NCI-H146 treated with DMSO at 0.1 percent for 48 hours (cell line): Measurements from ENCODE around the gene ADSS1.
"Not testable (repeated sequence)": the region's sequence is repeated elsewhere in the genome, so short reads cannot be mapped to it uniquely, and the experiment has no call there.

ENCODE experiments used
- DNase-seq: peaks from one replicate; lab custom pipeline; 2025; ENCODE audit not compliant: unreplicated experiment; lab: John Stamatoyannopoulos, UW

The ADSS1 gene

DNA sequence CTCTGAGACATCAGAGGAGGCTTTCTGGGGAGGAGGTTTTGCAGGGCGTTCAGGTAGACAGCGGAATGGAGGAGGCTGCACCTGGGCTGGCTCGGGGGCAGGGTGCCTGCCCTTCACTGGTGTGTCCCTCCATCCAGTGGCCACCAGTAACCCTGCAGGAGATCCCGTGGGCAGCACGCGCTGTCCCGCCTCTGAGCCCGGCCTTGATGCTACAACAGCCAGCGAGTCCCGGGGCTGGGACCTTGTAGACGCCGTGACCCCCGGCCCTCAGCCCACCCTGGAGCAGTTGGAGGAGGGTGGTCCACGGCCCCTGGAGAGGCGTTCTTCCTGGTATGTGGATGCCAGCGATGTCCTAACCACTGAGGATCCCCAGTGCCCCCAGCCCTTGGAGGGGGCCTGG lies 10.0 kb upstream of the ADSS1 start:
- DNase-seq, result no peak

GRCh38 chr14:104714681-104715080 lies 9.3 kb upstream of the ADSS1 start:
- no peak for DNase-seq

GRCh38 chr14:104715416-104715815 lies 8.6 kb upstream of the ADSS1 start:
- DNase-seq, result no peak

- DNase-seq, result no peak
These were observed 8.2 kb upstream of the ADSS1 start for GRCh38 chr14:104715871-104716270.

DNA sequence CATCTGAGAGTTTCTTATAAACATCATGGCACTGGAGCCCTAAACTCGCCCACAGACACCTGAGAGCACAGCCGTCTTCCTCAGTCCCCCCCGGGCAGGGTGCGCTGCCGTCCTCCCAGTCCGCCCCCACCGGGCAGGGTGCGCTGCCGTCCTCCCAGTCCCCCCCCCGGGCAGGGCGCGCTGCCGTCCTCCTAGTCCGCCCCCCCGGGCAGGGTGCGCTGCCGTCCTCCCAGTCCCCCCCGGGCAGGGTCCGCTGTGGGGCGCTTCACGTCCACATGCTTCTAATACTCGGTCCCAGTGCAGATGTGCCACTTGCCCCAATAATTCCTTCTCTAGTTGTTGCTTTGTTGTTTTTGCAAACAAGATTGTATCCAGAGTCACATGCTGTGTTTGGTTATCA lies 6.9 kb upstream of the ADSS1 start:
- no peak for DNase-seq

- DNase-seq, result no peak
These were observed 6.4 kb upstream of the ADSS1 start for GRCh38 chr14:104717646-104718045.

- DNase-seq, result no peak
These were observed 5.9 kb upstream of the ADSS1 start for GRCh38 chr14:104718147-104718546.

- no peak for DNase-seq
These were observed 5.2 kb upstream of the ADSS1 start for GRCh38 chr14:104718871-104719270.

DNA sequence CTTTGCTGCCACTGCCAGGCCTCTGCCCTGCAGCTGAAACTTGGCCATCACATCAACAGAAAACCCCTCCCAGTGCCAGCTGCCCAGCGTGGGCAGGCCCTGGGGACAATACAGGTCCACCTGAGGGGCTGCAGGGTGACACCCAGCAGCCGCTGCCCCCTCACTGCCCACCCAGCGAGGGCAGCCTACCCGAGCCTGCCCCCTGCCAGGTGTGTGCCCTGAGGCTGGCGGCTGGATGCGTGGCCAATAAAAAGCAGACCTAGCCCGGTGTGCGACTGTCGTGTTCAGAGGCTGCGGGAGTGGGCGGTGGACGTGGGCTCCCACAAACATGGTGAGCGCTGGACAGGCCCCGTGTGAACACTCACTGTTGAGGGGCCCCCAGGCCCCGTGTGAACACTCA lies 4.7 kb upstream of the ADSS1 start:
- no peak for DNase-seq

- no peak for DNase-seq
These were observed 2.3 kb upstream of the ADSS1 start for GRCh38 chr14:104721505-104722431.

GRCh38 chr14:104722938-104723650 lies 935 bp upstream of the ADSS1 start:
- no peak for DNase-seq

GRCh38 chr14:104724407-104724980 lies 465 bp downstream of the ADSS1 start:
- DNase-seq, result no peak

GRCh38 chr14:104724981-104725771 lies 1.1 kb downstream of the ADSS1 start:
- DNase-seq, result no peak

DNA sequence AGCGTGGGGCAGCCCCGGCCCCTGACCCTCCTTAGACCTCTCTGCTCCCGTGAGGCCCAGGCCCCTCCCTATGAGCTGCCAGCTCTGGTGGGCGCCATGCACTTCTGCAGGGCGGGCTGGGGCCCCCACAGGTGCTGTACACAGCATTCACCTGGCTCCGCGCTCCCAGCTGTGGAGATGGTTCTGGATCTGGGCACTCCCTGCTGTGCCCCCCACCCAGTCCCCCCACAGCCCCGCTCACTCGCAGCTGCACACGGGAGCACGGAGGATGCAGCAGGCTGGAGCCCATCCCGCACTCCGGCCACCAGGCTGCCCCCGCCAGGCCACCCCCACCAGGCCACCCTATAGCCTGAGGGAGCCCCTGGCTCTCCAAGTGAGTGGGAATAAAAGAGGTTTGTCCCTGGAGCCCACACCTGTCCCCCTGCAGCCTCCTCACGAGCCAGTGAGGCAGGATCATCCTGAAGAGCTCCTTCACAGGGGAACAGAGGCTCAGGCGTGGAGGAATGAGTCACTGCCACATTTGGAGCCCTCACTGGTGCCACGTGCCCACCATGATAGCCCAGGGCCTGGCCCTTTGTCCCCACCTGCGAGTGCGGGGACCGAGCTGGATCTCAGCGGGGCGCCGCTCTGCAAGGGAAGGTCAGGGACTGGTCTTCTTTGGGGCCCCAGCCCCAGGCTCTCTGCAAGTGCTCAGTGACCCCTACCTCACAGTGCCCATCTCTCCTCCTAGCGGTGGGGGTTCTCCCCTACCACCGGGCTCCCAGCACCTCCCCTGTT lies 1.9 kb downstream of the ADSS1 start:
- DNase-seq, result no peak

GRCh38 chr14:104726600-104727451 lies 2.8 kb downstream of the ADSS1 start:
- no peak for DNase-seq

- no peak for DNase-seq
These were observed 4.6 kb downstream of the ADSS1 start for GRCh38 chr14:104728631-104729030.

DNA sequence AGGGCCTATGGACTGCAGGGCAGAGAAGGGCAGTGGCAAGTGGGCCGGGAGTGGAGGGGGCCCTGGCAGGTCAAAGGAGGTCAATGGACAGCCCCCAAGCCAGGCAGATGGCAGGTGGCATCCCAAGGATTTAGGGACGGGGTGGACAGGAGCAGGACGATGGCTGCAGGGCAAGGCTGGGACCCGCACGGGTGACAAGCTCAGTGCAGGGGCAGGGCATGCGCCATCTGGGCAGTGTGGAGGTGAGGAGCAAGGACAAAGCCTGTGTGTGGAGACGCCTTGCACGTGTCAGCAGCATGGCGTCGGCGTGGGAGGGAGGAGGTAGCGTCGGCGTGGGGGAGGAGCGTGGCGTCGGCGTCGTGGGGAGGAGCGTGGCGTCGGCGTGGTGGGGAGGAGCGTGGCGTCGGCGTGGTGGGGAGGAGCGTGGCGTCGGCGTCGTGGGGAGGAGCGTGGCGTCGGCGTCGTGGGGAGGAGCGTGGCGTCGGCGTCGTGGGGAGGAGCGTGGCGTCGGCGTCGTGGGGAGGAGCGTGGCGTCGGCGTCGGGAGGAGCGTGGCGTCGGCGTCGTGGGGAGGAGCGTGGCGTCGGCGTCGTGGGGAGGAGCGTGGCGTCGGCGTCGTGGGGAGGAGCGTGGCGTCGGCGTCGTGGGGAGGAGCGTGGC lies 5.3 kb downstream of the ADSS1 start:
- not testable (repeated sequence) for DNase-seq

DNA sequence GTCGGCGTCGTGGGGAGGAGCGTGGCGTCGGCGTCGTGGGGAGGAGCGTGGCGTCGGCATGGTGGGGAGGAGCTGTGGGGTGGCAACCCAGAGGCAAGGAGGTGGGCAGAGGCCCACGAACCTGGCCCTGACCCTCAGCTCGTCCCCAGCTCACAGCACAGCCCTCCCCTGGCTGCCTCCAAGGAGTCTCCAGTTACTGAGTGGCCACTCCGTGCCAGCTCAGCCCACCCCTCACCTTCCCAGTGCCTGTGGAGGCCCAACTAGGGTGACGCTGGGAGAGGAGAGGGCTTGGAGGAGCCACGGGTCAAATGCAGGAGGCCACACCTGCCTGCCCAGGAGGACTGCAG lies 5.8 kb downstream of the ADSS1 start:
- no peak for DNase-seq

DNA sequence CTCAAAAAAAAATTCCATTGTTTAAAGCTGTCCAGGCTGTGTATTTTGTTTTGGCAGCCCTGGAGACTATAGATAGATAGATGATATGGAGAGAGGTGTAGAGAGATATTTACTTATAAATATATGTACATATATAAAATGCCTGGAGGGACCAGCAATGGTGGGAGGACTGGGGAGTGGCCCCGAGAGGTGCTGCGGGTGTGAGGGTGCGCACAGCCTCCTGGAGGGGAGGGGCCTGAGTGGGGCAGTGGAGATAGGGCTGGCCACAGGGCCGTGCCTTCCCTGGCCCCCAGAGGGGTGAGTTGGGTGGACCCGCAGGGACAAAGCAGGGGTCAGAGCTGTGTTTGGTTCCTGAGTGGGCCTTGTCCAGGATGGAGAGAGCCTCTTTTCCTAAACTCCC lies 6.5 kb downstream of the ADSS1 start:
- no peak for DNase-seq
